Hepatocyte (in vitro differentiated cells): ENCODE results near the gene RASGRP1.

Experiments used
- CTCF ChIP-seq: fragments of 200-600 bp; sonication (generic); IDR thresholded peaks from 2 replicates; pipeline ENCODE4 v1.5.1; 2016; ENCODE audit warnings: antibody characterized with exemption, mild to moderate bottlenecking; ENCODE audit not compliant: poor library complexity
- EZH2phosphoT487 ChIP-seq: fragments of 200-600 bp; sonication (generic); IDR thresholded peaks from one replicate; pipeline ENCODE4 v1.6.1; 2018; ENCODE audit warnings: antibody characterized with exemption, mild to moderate bottlenecking, low read depth, moderate library complexity; ENCODE audit not compliant: unreplicated experiment, severe bottlenecking

GRCh38 chr15:38477637-38478036 lies 87.0 kb downstream of the RASGRP1 start:
- no peak for TF ChIP-seq CTCF
- no peak for TF ChIP-seq EZH2phosphoT487
